HG03159 (cell line): Measurements from ENCODE around the gene PA2G4.

Experiments
- ATAC-seq: cut with Tn5 transposase; IDR thresholded peaks from one replicate; pipeline ENCODE4 v1.9.1; 2021; ENCODE audit warnings: mild to moderate bottlenecking, moderate library complexity; ENCODE audit not compliant: unreplicated experiment

PA2G4 gene

GRCh38 chr12:56122637-56123036 is 18.3 kb downstream of the PA2G4 start:
- ATAC-seq, result no peak

DNA sequence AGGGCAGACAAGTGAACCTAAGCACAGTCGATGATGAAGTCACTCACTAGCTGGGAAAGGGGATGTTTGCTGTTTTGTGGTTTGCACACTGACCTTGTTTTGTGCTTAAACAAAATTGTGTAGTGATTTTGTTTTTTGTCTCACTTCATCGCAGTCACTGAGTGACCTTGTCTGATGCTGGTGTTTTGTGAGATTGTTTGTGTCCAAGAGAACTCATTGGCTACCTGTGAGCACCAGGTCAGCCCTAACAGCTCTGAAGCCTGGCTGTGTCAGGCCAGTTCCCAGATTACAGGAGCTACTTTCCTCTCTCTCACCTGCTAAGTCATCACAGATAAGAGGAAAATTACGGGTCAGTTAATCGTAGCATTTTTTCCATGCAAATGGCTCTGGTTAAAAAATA is 19.8 kb downstream of the PA2G4 start:
- no peak for ATAC-seq

DNA sequence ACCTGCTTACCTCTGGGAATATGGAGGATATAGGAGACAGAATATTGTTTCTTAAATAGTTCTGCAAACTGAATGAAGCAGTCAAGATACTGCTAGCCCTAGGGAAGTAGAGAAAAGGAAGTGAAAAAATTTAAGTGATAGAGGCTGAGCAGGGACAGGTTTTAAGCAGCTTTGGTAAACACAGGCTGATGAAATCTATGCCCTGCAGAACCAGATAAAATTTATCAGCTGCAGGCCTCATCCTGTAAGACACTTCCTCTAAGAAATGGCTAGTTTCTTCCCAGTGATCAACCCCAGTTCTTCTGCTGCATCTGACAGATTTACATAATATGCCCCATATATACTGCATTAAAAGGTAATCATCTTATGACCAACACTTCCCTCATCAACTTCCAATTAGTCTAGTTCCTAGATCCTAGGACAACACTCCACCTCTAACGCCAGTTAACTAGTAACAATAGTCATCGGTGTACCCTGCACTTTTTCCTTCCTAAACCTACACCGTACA is 22.4 kb downstream of the PA2G4 start:
- no peak for ATAC-seq

GRCh38 chr12:56127485-56127887 is 23.1 kb downstream of the PA2G4 start:
- no peak for ATAC-seq

- ATAC-seq, result peak; percentile 85
Observed at GRCh38 chr12:56127888-56128669, 23.7 kb downstream of the PA2G4 start, which contains the start of gene ESYT1. ESYT1 (plus strand) TSS chr12:56128267; CDS start chr12:56128320, 53 bp downstream.

GRCh38 chr12:56128670-56129205 is 24.4 kb downstream of the PA2G4 start:
- no peak for ATAC-seq

GRCh38 chr12:56129206-56129941 is 25.0 kb downstream of the PA2G4 start:
- peak; percentile 19 for ATAC-seq

GRCh38 chr12:56129942-56130495 is 25.7 kb downstream of the PA2G4 start:
- no peak for ATAC-seq

DNA sequence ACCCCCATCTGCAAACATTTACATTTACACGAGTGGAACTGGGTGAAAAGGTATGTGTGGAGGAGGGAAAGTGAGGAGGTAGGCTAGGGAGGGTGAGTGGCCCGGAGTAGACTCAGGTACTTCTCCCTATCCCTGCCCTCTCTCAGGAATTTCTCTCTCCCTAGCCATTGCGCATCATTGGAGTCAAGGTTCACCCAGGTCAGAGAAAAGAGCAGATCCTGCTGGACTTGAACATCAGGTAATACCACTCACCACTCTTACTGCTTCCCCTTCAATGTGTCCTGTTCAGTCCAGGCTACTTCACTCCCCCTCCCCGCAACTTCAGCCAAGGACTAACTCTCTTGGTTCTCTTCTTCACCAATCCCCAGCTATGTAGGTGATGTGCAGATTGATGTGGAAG is 26.5 kb downstream of the PA2G4 start:
- no peak for ATAC-seq

GRCh38 chr12:56134897-56135296 is 30.5 kb downstream of the PA2G4 start:
- ATAC-seq, result no peak

DNA sequence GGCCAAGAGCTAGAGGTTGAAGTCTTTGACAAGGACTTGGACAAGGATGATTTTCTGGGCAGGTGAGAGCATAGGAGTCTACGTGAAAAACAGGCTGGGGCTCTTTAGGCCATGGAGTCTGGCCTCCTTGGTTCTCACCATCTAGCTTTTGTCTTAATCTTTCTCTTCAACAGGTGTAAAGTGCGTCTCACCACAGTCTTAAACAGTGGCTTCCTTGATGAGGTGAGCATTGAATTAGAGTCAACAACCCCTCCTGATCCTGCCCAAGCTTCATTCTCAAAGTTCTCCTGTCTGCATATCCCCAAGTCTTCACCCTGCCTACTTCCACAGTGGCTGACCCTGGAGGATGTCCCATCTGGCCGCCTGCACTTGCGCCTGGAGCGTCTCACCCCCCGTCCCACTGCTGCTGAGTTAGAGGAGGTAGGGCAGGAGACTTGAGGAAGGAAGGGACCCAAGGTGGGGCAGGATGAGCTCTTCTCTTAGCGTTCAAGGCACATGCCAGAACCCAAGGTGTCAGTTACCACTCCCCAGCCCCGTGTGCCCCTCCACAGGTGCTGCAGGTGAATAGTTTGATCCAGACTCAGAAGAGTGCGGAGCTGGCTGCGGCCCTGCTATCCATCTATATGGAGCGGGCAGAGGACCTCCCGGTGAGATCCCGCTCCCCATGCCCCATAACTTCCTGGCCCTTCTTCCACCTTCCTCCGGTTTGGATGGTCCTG is 33.7 kb downstream of the PA2G4 start:
- ATAC-seq, result no peak

DNA sequence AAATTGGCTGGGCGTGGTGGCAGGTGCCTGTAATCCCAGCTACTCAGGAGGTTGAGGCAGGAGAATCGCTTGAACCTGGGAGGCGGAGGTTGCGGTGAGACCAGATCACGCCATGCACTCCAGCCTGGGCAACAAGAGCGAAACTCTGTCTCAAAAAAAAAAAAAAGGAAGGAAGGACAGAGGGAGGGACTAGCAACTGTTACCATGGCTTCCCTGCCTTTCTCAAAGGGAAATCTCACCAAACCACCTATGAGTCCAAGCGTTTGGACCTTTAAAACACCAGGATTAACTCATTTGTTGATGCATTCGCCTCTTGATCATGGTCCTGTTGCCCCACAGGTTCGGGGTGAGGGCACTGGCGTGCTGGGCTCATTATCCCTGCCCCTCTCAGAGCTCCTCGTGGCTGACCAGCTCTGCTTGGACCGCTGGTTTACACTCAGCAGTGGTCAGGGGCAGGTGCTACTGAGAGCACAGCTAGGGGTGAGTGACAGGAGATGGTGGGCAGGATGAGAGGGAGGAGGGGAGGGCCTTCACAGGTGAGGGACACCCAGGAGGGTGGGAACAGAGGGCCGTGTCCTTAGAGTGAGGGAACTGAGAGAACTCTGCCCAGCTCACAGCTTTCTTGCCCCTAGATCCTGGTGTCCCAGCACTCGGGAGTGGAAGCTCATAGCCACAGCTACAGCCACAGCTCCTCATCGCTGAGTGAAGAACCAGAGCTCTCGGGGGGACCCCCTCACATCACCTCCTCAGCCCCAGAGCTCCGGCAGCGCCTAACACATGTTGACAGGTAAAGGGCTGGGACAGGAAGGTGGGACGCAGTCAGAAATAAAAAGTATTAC is 37.8 kb downstream of the PA2G4 start:
- no peak for ATAC-seq

DNA sequence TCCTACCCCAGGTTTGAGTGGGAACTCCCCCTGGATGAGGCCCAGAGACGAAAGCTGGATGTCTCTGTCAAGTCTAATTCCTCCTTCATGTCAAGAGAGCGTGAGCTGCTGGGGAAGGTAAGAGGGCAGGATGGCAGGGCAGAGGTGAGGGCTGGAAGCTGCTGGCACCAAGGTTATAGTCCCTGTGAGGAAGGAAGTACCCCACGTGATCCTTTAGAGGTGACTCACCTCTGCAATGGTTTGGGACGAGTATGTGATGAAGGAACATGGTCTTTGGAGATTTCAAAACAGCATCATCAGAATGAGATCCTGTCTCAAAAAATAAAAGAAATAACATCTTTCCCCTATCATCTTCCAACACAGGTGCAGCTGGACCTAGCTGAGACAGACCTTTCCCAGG is 38.9 kb downstream of the PA2G4 start:
- ATAC-seq, result no peak

DNA sequence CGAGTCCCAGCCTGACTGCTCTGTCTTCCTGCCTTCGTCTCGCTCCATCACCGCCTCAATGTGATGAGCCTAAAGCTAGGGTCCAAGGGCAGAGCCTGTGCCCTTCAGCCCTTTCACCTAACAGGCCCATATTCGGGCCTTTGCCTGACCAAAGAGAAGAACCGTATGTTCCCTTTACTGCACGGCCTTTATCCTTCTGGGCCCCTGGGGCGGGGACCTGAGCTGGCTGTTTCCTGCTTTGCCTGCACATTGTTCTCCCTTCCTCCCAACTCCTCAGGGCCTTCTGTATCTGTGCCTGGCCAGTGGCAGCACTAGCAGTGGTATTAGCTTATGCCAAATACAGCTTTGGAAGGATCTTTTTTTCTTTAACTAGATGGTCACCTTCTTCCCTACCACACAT is 39.5 kb downstream of the PA2G4 start:
- no peak for ATAC-seq

GRCh38 chr12:56145217-56145616 is 40.9 kb downstream of the PA2G4 start:
- no peak for ATAC-seq

GRCh38 chr12:56146492-56147460 is 42.4 kb downstream of the PA2G4 start:
- no peak for ATAC-seq

DNA sequence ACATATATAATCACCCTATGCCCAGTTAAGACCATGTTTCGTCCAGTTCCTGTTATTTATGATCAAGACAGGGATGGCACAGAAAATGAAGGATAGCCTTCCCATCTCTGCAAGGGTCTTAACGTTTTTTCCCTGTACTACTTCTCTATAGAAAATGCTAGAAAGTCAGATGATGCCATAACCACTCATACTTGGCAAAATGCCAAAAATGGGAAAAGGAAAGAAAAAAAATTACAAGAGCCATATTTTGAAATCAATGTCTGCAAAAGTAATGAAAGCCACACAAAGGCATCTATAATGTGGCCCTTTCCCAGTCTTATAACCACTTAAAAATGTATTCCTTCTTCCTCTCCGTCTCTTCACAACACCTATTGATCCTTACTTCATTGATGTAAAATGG is 46.2 kb downstream of the PA2G4 start:
- ATAC-seq, result no peak

- peak; percentile 69 for ATAC-seq
Observed at GRCh38 chr12:56151672-56152131, 47.3 kb downstream of the PA2G4 start.
